Uterine smooth muscle cell (primary cell): Measurements from ENCODE around the gene MLF2. TPM values are rescaled to one million over a fixed set of nuclear protein-coding genes. Genes with fewer than 3 reads are reported as not detected.

Source experiments
- total RNA-seq: library from RNA; depleted of rRNA; stranded (reverse); fragments of >200 nt; gene quantifications from 2 replicates; pipeline ENCODE4 v1.2.3, GENCODE V29; 2014

The MLF2 gene, protein sequence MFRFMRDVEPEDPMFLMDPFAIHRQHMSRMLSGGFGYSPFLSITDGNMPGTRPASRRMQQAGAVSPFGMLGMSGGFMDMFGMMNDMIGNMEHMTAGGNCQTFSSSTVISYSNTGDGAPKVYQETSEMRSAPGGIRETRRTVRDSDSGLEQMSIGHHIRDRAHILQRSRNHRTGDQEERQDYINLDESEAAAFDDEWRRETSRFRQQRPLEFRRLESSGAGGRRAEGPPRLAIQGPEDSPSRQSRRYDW
- 131 and 181 TPM in 2 replicates for total RNA-seq

DNA sequence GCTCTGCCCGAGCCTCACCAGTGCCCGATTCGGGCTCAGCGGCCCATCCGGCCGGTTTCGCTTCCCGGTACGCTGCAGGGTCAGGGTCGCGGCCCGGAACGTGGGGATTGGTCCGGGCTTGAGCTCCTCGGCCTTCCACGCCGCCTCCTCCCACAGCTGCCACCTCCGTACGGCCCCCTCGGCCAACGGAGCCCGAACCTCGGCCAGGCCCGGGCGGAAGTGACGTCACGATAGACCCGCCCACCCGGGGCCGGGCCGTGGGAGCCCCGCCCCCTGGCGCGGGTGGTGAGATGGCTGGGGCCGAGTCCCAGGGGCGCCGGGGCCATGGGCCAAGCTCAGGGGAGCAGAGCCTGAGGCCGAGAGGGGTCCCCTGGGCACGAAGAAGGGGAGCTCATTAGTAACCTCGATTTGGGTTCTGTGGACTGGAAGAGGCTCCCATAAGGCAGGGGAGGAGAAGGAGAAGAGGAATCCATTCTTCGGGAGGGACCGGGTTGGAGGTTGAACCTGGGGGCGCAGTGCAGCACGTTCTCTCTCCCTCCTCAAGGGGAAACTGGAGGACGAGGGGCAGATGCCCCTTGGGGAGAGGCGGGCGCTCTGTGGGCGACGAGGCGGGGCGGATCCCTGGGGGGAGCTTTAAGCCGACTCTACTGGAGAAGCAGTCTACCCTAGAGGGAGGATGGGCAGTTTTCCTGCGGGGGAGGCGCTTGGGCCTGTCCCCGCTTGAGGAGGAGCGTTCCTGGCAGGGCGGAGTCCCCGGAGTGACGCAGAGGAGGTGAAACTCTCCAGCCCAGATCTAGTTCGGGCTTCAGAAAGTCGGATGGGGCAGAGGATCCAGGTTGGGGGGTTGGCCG, at the start of gene MLF2:
MLF2 (minus strand) TSS at position 221 of the 851 bp plus-strand sequence. CDS start 807 bp downstream, outside the sequence.

DNA sequence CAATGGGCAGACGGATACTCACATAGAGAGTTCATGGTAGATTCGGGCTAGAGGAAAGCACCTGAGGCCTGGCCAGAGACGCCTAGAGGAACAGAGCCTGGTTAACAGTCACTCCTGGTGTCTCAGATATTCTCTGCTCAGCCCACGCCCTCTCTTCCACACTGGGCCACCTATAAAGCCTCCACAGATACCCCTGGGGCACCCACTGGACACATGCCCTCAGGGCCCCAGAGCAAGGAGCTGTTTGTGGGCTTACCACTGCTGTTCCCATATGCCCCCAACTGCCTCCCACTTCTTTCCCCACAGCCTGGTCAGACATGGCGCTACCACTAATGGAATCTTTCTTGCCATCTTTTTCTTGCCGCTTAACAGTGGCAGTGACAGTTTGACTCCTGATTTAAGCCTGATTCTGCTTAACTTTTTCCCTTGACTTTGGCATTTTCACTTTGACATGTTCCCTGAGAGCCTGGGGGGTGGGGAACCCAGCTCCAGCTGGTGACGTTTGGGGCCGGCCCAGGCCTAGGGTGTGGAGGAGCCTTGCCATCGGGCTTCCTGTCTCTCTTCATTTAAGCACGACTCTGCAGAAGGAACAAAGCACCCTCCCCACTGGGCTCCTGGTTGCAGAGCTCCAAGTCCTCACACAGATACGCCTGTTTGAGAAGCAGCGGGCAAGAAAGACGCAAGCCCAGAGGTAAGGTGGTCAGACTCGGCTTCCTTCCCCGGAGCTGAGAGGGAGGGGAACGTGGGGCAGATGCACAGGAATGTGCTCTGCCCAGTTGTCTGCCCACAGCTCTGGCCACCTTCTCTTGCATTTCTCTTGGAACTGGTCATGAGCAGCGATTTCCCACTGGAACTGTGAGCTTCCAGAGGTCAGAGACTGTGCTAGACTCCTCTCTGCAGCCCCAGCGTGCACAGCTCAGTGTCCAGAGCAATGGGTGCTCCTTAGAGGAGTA, 36.3 kb upstream of the MLF2 start, which contains the start of gene CD4:
CD4 (plus strand) TSS at position 557 of the 953 bp plus-strand sequence. CDS start 10,611 bp downstream, outside the sequence.

DNA sequence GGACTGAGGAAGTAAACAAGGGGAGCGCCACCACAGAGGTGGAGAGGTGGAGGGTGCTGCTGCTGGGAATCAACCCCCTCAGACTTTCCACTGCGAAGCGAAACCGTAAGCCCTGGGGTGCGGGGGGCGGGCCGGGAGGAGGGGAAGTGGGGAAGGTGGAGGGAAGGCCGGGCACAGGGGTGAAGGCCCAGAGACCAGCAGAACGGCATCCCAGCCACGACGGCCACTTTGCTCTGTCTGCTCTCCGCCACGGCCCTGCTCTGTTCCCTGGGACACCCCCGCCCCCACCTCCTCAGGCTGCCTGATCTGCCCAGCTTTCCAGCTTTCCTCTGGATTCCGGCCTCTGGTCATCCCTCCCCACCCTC, 19.4 kb upstream of the MLF2 start, which contains the start of gene LAG3:
LAG3 (plus strand) TSS at position 190 of the 365 bp plus-strand sequence. CDS start 333 bp downstream, outside the sequence.

DNA sequence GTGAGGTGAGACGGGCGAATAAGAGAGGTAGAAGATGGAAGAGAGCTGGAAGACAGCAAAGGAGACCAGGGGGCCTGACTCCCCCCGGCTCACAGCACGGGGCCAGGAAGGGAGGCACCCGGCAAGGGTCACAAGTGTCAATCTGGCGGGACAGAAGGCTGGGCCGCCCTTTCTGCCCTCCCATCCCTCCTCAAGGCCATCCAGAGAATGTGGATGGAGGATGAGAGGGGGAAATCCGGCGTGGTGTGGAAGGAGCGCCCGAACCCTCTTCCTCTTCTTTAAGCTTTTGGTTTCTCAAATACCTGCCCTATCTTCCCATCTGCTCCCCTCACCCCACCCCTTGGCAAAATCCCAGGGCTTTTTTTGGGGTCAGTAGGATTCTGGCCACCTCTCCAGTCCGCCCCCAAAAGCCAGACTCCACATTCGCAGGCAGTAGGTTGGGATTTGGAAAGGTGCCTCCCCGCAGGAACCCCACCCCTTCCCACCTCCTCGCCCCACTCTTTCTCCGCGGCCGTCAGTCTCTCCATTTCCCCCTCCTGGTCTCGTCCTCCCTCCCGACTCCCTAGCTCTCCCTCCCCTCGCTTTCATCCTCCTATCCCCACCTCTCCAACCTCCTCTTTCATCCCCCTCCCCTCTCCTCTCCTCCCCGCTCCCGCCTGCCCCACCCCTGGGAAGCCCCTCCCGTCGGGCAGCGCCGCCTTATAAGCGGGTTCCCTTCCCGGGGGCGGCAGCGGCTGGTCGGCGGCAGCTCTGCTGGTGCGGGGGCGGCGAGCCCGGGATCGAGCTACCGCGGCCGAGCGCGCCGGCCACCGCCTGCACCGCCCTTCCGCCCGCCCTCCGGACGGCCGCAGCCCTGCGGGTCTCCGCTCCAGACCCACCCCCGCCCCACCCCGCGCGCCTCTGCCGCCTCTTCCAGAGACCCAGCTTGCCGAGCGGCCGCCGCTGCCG, 13.0 kb upstream of the MLF2 start, which contains the start of gene PTMS:
PTMS (plus strand) TSS at position 730 of the 948 bp plus-strand sequence. CDS start 343 bp downstream, outside the sequence.

DNA sequence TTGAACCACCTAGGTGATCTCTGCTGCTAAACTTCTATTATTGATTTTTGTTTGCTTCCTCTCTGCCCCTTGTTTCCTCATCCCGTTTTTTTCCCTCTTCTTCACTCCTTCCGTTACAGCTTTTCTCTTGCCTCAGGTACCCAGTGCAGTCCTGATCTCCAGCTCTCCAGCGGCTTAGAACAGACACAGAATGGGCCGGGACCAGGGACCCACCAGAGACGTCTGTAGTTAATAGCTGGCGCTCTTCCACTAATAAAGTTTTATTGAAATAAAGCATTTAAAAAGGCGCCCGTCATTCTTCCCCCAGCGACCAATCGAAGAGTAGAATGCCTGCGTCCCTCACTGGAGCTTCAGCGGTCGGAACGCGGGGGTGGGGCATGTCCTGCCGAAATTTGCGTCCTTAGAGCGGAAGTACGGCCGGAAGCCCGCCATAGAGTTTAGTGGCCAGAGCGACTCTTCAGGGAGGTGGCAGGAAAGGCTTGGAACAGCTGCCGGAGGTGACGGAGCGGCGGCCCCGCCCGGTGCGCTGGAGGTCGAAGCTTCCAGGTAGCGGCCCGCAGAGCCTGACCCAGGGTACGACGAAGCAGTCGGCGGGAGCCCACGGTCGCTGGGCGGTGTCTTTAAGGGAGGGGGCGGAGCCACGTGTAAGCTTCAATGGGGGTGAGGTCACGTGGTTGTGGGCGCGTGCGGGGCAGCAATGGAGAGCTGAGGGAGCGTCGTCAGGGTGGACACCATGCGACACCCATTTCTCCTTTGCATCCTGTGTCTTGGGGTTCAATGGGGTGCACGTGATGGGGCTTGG, 29.1 kb downstream of the MLF2 start, which contains the start of gene COPS7A:
COPS7A (plus strand) TSS at position 440 of the 802 bp plus-strand sequence. CDS start 611 bp downstream, outside the sequence.

DNA sequence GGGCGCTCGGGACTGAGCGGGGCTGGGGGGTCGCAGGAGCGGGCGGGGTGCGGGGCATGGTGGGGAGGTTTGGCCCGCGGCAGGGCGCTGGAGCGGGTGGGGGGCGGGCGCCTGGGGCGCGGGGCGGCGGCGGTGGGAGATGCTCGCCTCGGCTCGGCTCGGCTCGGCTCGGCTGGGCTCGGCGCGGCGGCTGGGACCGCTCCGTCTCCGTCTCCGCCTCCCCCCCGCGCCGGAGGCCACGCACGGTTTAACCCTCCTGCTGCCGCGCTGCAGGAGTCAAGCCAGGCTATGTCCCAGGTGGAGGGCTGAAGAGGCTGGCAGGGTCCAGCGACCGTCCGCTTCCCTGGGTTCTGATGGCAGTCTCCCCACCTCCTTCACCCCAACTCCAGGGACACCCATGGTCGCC, 52.3 kb downstream of the MLF2 start, which contains the start of gene PIANP:
PIANP (minus strand) TSS at position 170 of the 406 bp plus-strand sequence. CDS start 2,754 bp downstream, outside the sequence.

Other genes with a start within 250 kb of the MLF2 start
- 5,674 and 7,219 TPM in 2 replicates for gene GAPDH, start 218.6 kb downstream of the MLF2 start, total RNA-seq
- 15.0 and 15.1 TPM in 2 replicates for gene IFFO1, start 197.1 kb downstream of the MLF2 start, total RNA-seq
- 25.4 and 29.9 TPM in 2 replicates for gene NOP2, start 184.8 kb downstream of the MLF2 start, total RNA-seq
- 259 and 264 TPM in 2 replicates for gene CHD4, start 145.8 kb downstream of the MLF2 start, total RNA-seq
- 0.12 TPM in 1 of 2 replicates, not detected in the other for gene LPAR5, start 117.2 kb downstream of the MLF2 start, total RNA-seq
- gene ACRBP, start 105.7 kb downstream of the MLF2 start, total RNA-seq: 0.22 and 0.25 TPM in 2 replicates
- 20.8 and 30.4 TPM in 2 replicates for gene ING4, start 90.0 kb downstream of the MLF2 start, total RNA-seq
- 10.1 and 10.3 TPM in 2 replicates for gene ZNF384, start 63.8 kb downstream of the MLF2 start, total RNA-seq
- gene PIANP, start 52.3 kb downstream of the MLF2 start, total RNA-seq: under 0.01 TPM in 1 of 2 replicates, not detected in the other
- gene COPS7A, start 29.1 kb downstream of the MLF2 start, total RNA-seq: 76.7 and 77.9 TPM in 2 replicates
- gene PTMS, start 13.2 kb upstream of the MLF2 start, total RNA-seq: 60.1 and 63.5 TPM in 2 replicates
- under 0.01 and 0.11 TPM in 2 replicates for gene LAG3, start 19.4 kb upstream of the MLF2 start, total RNA-seq
- 0.25 TPM in 1 of 2 replicates, not detected in the other for gene CD4, start 36.4 kb upstream of the MLF2 start, total RNA-seq
- 5.0 and 6.0 TPM in 2 replicates for gene GPR162, start 68.7 kb upstream of the MLF2 start, total RNA-seq
- 133 and 175 TPM in 2 replicates for gene P3H3, start 75.3 kb upstream of the MLF2 start, total RNA-seq
- gene GNB3, start 87.8 kb upstream of the MLF2 start, total RNA-seq: 2.9 and 3.7 TPM in 2 replicates
- 9.0 and 35.9 TPM in 2 replicates for gene CDCA3, start 98.1 kb upstream of the MLF2 start, total RNA-seq
- gene USP5, start 99.0 kb upstream of the MLF2 start, total RNA-seq: 94.9 and 147 TPM in 2 replicates
- gene TPI1, start 114.4 kb upstream of the MLF2 start, total RNA-seq: 1,238 and 1,525 TPM in 2 replicates
- gene SPSB2, start 120.2 kb upstream of the MLF2 start, total RNA-seq: 7.0 and 9.5 TPM in 2 replicates
- 8.6 and 14.4 TPM in 2 replicates for gene LRRC23, start 151.7 kb upstream of the MLF2 start, total RNA-seq
- gene ENO2, start 161.4 kb upstream of the MLF2 start, total RNA-seq: 29.0 and 38.4 TPM in 2 replicates
- 15.7 and 22.4 TPM in 2 replicates for gene ATN1, start 174.8 kb upstream of the MLF2 start, total RNA-seq
- gene RNU7-1, start 190.7 kb upstream of the MLF2 start, total RNA-seq: not detected in 2 replicates
- 60.8 and 143 TPM in 2 replicates for gene C12orf57, start 190.9 kb upstream of the MLF2 start, total RNA-seq
- 0.11 TPM in 1 of 2 replicates, not detected in the other for gene PTPN6, start 198.2 kb upstream of the MLF2 start, total RNA-seq
- gene PHB2, start 217.5 kb upstream of the MLF2 start, total RNA-seq: 155 and 196 TPM in 2 replicates
- gene EMG1, start 217.8 kb upstream of the MLF2 start, total RNA-seq: 43.5 and 72.2 TPM in 2 replicates